RWPE2 (cell line): Measurements from ENCODE around the gene FGF23.

Experiments used
- ATAC-seq: fragments of 200-7000 bp; cut with Tn5 transposase; 3 replicates; pipeline ENCODE4 v1.9.1; 2021; ENCODE audit warnings: low read depth
- DNase-seq: peaks from one replicate; pipeline ENCODE4 v3.0.0-alpha.2; 2020; ENCODE audit warnings: low spot score
- H3K27ac ChIP-seq: fragments of 450-650 bp; 2 replicates; pipeline ENCODE4 v1.5.1; 2017; ENCODE audit warnings: mild to moderate bottlenecking; ENCODE audit not compliant: poor library complexity, severe bottlenecking
- H3K27me3 ChIP-seq: fragments of 250-450 bp; sonication (Bioruptor Pico); 2 replicates; pipeline ENCODE4 v1.5.1; 2021; ENCODE audit warnings: mild to moderate bottlenecking, moderate library complexity; ENCODE audit not compliant: insufficient read depth, poor library complexity, severe bottlenecking
- H3K36me3 ChIP-seq: fragments of 250-450 bp; sonication (Bioruptor Pico); 2 replicates; pipeline ENCODE4 v1.5.1; 2020; ENCODE audit warnings: low read depth, mild to moderate bottlenecking, moderate library complexity
- H3K4me1 ChIP-seq: fragments of 250-450 bp; sonication (Bioruptor Pico); 2 replicates; pipeline ENCODE4 v1.5.1; 2021; ENCODE audit warnings: mild to moderate bottlenecking, moderate library complexity; ENCODE audit not compliant: insufficient read depth, poor library complexity, severe bottlenecking
- H3K4me3 ChIP-seq: fragments of 250-450 bp; sonication (Bioruptor Pico); 2 replicates; pipeline ENCODE4 v1.5.1; 2021; ENCODE audit warnings: mild to moderate bottlenecking, moderate library complexity; ENCODE audit not compliant: severe bottlenecking
- H3K9me3 ChIP-seq: fragments of 250-450 bp; sonication (Bioruptor Pico); 2 replicates; pipeline ENCODE4 v1.5.1; 2021; ENCODE audit warnings: mild to moderate bottlenecking, moderate library complexity; ENCODE audit not compliant: severe bottlenecking
- TF ChIP-seq, protein P1 (sequence below): fragments of 450-650 bp; IDR thresholded peaks from one replicate; pipeline ENCODE4 v1.5.1; 2017; ENCODE audit warnings: mild to moderate bottlenecking, moderate library complexity; ENCODE audit not compliant: poor library complexity, severe bottlenecking

Gene FGF23

DNA sequence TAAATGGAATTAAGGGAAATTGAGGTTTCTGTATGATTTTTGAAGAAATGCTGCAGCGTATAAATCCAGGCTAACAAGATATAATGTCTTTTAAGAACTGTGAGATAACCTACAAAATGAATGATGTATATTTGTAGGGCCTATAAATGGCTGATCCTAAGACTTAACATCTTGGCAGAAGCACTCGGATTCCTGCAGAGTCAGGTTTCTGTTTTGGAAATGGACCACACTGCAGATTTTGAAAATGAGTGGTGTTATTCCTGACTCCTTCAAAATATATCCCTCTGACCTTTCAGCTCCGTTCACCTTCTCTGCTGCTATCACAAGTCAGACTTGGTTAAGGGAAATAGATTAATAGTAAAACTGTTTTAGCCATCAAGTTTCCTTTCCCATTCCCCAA, 53.5 kb downstream of the FGF23 start:
- DNase-seq (no peak), ATAC-seq (no peak)
- no peak overlapping the region for H3K4me3 ChIP-seq

DNA sequence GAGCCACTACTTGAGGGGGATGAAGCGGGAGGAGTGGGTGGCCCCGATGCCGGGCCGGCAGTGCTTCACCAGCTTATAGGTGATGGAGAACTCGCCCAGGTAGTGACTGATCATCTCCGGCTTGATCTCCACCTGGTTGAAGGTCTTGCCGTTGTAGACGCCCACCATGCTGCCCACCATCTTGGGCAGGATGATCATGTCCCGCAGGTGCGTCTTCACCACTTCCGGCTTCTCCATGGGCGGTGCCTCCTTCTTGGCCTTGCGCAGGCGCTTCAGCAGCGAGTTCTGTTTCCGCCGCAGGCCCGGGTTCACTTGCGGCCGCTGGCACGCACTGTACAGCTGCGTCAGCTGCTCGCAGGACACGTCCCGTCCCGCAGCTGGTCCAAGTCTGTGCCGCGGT, 55.1 kb downstream of the FGF23 start:
- TF ChIP-seq, protein P1, sequence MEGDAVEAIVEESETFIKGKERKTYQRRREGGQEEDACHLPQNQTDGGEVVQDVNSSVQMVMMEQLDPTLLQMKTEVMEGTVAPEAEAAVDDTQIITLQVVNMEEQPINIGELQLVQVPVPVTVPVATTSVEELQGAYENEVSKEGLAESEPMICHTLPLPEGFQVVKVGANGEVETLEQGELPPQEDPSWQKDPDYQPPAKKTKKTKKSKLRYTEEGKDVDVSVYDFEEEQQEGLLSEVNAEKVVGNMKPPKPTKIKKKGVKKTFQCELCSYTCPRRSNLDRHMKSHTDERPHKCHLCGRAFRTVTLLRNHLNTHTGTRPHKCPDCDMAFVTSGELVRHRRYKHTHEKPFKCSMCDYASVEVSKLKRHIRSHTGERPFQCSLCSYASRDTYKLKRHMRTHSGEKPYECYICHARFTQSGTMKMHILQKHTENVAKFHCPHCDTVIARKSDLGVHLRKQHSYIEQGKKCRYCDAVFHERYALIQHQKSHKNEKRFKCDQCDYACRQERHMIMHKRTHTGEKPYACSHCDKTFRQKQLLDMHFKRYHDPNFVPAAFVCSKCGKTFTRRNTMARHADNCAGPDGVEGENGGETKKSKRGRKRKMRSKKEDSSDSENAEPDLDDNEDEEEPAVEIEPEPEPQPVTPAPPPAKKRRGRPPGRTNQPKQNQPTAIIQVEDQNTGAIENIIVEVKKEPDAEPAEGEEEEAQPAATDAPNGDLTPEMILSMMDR, result no peak
- H3K36me3 ChIP-seq, result peaks cover 40% of the 10 kb centered on the region
- H3K4me3 ChIP-seq, result no peak overlapping the region
- H3K9me3 ChIP-seq, result no peaks in the 10 kb centered on the region
- H3K4me1 ChIP-seq, result peaks cover 21% of the 10 kb centered on the region
- no peaks in the 10 kb centered on the region for H3K27me3 ChIP-seq
- no peak overlapping the region for H3K27ac ChIP-seq
- ATAC-seq (no peak), DNase-seq (no peak)

More for the DNA sequence above, 53.5 kb downstream of the FGF23 start:
- Histone ChIP-seq H3K27ac (no peak overlapping the region), H3K36me3 (peaks cover 56% of the 10 kb centered on the region), H3K9me3 (no peaks in the 10 kb centered on the region), H3K27me3 (no peaks in the 10 kb centered on the region), H3K4me1 (peaks cover 19% of the 10 kb centered on the region)
- TF ChIP-seq, protein P1, result no peak

DNA sequence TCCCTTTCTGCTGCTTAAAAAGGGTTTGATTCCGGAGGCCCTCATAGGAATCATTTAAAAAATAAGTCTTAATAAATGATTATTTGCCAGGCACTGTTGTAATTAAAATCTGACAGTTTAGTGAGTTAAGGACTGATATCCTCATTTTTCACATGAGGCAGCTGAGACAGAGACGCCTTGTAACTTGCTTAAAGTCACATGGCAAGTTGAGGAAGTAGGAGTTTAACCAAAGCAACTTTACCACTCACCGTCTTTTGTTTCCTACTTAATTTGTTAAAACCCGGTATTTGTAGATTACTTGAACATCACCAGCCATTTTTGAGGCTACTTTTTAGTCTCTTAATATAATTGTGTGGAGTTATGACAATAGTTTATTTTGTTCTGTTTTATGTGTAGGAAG, 56.1 kb downstream of the FGF23 start:
- Histone ChIP-seq H3K27ac (no peak overlapping the region), H3K4me3 (no peak overlapping the region), H3K4me1 (peaks cover 21% of the 10 kb centered on the region), H3K36me3 (peaks cover 32% of the 10 kb centered on the region), H3K27me3 (no peaks in the 10 kb centered on the region), H3K9me3 (no peaks in the 10 kb centered on the region)
- no peak for ATAC-seq
- TF ChIP-seq, protein P1, result no peak
- no peak for DNase-seq

DNA sequence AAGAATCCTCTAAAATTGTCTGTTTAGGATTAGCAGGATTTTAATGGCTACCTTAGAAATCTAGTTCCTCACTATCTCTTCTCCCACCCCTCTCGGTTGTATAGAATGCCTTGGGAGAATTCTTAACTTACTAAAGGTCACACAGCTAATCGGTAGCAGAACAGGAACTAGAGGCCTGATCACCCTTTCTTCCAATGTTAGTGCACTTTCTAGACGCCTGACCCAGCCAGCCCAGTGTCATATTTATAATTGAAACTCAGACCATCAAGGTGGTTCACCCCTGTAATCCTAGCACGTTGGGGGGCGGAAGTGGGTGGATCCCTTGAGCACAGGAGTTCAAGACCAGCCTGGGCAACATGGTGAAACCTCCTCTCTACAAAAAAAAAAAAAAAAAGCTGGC, 56.8 kb downstream of the FGF23 start:
- TF ChIP-seq, protein P1, result no peak
- no peaks in the 10 kb centered on the region for H3K9me3 ChIP-seq
- no peak overlapping the region for H3K27ac ChIP-seq
- no peak for DNase-seq
- H3K4me3 ChIP-seq, result no peak overlapping the region
- H3K36me3 ChIP-seq, result peaks cover 27% of the 10 kb centered on the region
- peaks cover 21% of the 10 kb centered on the region for H3K4me1 ChIP-seq
- ATAC-seq, result no peak
- H3K27me3 ChIP-seq, result no peaks in the 10 kb centered on the region

DNA sequence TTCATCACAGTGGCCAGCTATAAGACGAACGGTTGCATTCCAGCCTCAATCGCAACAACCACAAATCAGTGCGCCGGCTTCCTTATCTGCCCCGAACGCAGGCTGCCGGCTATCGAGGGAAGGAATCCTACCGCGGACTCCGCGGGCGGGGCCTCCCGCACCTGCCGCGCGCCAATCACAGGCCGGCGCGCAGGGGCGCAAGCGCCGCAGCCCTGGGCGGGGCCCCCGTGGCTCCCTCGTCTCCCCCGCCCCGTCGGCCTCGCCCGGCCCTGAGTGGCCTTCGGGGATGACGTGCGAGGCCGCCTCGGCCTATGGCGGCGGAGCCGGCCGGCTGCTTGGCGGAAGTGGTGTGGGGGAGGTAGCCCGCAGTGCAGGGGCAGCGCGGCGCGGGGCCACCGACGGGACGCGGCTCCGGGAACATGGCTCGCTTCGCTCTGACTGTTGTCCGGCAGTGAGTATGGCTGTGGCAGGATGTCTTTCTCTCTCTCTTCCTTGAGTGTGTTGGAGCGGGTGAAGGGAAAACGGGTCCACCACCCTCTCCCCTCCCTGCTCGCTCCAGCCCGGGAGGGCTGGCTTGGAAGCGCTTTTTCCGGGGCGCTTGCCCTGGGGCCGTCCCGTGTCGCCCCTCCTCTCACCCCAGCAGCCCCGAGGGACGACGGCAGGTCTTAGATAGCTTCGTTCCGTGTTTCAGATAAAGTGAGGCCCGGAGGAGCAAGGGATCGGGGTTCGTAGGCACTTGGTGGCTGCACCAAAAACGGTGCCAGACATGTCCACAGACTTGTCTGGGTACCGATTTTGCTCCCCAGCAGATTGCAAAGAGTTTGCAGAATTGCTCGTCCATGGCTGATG, 58.4 kb downstream of the FGF23 start, which contains the start of gene TIGAR:
TSS of gene TIGAR (plus strand) at position 361 of the 849 bp plus-strand sequence. CDS start at position 420, 59 bp downstream.
- TF ChIP-seq, protein P1, result no peak
- Histone ChIP-seq H3K36me3 (peaks cover 22% of the 10 kb centered on the region), H3K27me3 (no peaks in the 10 kb centered on the region), H3K4me3 (peak within 1 kb of the TSS; percentile 68), H3K4me1 (peaks cover 21% of the 10 kb centered on the region), H3K27ac (peak within 1 kb of the TSS; percentile 56), H3K9me3 (no peaks in the 10 kb centered on the region)
- DNase-seq (peak; percentile 95), ATAC-seq (peak; percentile 96)
